Measurements from ENCODE around the gene UBE2C. TPM values are rescaled to one million over a fixed set of nuclear protein-coding genes. Genes with fewer than 3 reads are reported as not detected.

UBE2C gene
- total RNA-seq, 6 experiments from 2014 or later = 0.66 to 5.8 (median 3.7) TPM; not detected in 1

DNA sequence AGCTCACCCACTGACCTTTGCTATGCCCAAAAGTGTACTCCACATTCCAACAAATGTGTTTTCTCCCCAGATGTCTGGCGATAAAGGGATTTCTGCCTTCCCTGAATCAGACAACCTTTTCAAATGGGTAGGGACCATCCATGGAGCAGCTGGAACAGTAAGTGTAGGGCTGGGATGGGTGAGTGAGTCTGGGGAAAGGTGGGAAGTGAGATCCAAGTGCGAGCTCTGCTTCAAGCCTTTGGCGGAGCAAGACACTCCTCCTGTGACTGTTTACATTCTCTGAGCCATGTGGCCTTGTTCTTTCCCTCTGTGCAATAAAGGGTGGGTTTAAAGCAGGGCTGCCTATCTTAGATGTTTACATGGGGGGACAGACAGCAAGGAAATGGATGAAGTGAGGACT lies 1.9 kb downstream of the UBE2C start:
- WGBS (ENCODE audit: insufficient coverage, low coverage, low lambda C conversion rate, missing lambda C conversion rate) = 95% methylated on average over 3 of the region's 3 CpGs
- intact Hi-C loops (cut with DNase I) = loop anchor here in 1 of 2 donors (10.0 kb wide), 1 partner anchor 140 kb away; no protein-coding TSS in a partner anchor

DNA sequence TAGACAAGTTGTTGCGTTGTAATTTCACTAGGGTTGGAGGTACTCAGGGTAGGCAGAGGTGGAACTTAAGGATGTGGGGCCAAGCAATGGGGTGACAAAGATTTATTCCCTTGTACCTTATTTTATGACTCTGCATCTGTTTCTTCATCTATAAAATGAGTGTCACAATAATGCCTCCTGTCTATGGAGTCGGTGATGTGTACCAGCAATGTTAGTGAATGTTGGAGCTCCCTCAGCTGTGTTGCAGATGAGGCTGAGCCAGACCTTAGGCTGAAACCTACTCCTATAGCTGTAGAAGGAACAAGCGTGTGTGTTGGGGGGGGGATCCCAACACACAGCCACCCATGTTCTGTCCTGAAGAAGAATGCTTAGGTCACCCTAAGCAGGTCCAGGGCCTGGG lies 4.5 kb downstream of the UBE2C start:
- 100% methylated on average over 2 of the region's 3 CpGs for WGBS (ENCODE audit: insufficient coverage, low coverage, low lambda C conversion rate, missing lambda C conversion rate)
- no peak for TF ChIP-seq POLR2A (IDR thresholded peaks at IDR 0.05)
- TF ChIP-seq, protein P1, sequence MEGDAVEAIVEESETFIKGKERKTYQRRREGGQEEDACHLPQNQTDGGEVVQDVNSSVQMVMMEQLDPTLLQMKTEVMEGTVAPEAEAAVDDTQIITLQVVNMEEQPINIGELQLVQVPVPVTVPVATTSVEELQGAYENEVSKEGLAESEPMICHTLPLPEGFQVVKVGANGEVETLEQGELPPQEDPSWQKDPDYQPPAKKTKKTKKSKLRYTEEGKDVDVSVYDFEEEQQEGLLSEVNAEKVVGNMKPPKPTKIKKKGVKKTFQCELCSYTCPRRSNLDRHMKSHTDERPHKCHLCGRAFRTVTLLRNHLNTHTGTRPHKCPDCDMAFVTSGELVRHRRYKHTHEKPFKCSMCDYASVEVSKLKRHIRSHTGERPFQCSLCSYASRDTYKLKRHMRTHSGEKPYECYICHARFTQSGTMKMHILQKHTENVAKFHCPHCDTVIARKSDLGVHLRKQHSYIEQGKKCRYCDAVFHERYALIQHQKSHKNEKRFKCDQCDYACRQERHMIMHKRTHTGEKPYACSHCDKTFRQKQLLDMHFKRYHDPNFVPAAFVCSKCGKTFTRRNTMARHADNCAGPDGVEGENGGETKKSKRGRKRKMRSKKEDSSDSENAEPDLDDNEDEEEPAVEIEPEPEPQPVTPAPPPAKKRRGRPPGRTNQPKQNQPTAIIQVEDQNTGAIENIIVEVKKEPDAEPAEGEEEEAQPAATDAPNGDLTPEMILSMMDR (IDR thresholded peaks at IDR 0.05) = no peak
- Histone ChIP-seq H3K27me3 (peaks cover 0 to 3% of the 10 kb centered on the region in 2 donors), H3K4me3 (no peak overlapping the region), H3K9me3 (no peaks in the 10 kb centered on the region), H3K36me3 (no peaks in the 10 kb centered on the region), H3K4me1 (peaks cover 0 to 6% (median 0%) of the 10 kb centered on the region in 4 donors), H3K27ac (no peak overlapping the region)
- ATAC-seq (no peak), DNase-seq (no peak)
- intact Hi-C loops (cut with DNase I) = loop anchor here in 1 of 2 donors (10.0 kb wide), 1 partner anchor 138 kb away; no protein-coding TSS in a partner anchor

More for the DNA sequence above, 1.9 kb downstream of the UBE2C start:
- TF ChIP-seq, protein P1 (IDR thresholded peaks at IDR 0.05) = no peak
- no peak for TF ChIP-seq POLR2A (IDR thresholded peaks at IDR 0.05)
- DNase-seq (no peak), ATAC-seq (no peak)
- H3K36me3 ChIP-seq = peaks cover 0 to 19% (median 8%) of the 10 kb centered on the region in 4 donors
- no peak overlapping the region for H3K27ac ChIP-seq
- no peaks in the 10 kb centered on the region for H3K9me3 ChIP-seq
- H3K4me1 ChIP-seq = peaks cover 0 to 6% (median 0%) of the 10 kb centered on the region in 4 donors
- H3K27me3 ChIP-seq = no peaks in the 10 kb centered on the region
- no peak overlapping the region for H3K4me3 ChIP-seq

DNA sequence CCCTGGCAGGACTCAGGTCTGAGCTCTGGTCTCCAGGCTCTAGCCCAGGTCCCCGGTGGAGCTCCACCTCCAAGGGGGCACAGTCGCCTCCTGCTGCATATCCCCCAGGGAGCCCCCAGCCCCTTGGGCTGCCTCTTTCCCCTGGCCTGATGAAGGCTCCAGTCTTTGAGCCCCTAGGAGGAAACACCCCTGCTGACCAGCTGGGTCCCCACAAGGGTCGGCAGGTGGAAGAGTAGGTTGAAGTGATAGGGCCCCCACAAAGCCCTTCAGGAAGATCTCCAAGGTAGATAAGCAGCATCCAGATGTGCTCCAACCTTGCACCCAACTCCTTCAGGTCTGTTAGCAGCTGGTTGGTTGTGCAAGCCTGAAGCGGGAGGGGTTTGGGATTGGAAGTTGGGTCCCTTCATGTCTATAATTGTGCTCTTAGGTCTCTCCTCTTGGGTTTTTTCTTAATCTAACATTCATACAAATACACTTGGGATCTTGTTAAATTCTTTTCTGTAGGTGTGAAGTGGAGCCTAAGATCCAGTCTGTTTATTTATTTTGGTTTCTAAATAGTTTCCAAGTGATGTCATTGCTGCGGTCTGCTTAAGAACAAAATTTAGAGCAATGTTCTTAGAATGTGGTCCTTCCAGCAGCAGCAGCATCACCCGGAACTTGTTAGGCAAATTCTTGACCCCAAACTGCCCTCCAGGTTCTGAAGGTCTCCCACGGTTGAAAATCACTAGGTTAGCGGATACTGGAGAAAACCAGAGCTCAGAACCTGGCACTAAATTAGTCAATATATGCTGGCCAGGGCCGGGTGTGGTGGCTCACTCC lies 5.1 kb downstream of the UBE2C start:
- Histone ChIP-seq H3K9me3 (no peaks in the 10 kb centered on the region), H3K4me3 (no peak overlapping the region), H3K27ac (no peak overlapping the region), H3K36me3 (no peaks in the 10 kb centered on the region), H3K27me3 (peaks cover 0 to 8% of the 10 kb centered on the region in 2 donors), H3K4me1 (peaks cover 0 to 6% (median 0%) of the 10 kb centered on the region in 4 donors)
- 65% methylated on average over 6 of the region's 9 CpGs for WGBS (ENCODE audit: insufficient coverage, low coverage, low lambda C conversion rate, missing lambda C conversion rate)
- no peak for TF ChIP-seq POLR2A (IDR thresholded peaks at IDR 0.05)
- TF ChIP-seq, protein P1 (IDR thresholded peaks at IDR 0.05) = no peak
- ATAC-seq (no peak), DNase-seq (no peak)
- intact Hi-C loops (cut with DNase I) = loop anchor here in 1 of 2 donors (10.0 kb wide), 1 partner anchor 137 kb away; no protein-coding TSS in a partner anchor

DNA sequence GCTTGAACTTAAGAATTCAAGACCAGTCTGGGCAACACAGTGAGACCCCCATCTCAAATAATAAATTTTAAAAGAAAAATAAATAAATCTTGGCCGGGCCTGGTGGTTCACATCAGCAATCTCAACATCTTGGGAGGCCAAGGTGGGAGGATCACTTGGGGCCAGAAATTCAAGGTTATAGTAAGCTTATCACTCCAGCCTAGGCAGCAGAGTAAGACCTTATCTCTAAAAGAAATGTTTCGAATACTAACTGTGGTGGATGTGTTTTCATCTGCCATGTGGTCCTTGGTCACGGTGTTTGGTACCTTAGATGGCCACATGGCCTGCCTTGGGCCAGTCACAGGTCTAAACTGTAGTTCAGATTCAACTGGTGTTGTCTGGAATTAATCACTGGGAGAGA lies 5.8 kb downstream of the UBE2C start:
- TF ChIP-seq, protein P1 (IDR thresholded peaks at IDR 0.05) = no peak
- TF ChIP-seq POLR2A (IDR thresholded peaks at IDR 0.05) = no peak
- Histone ChIP-seq H3K27ac (no peak overlapping the region), H3K4me3 (no peak overlapping the region), H3K9me3 (no peaks in the 10 kb centered on the region), H3K36me3 (no peaks in the 10 kb centered on the region), H3K27me3 (peaks cover 0 to 12% of the 10 kb centered on the region in 2 donors), H3K4me1 (no peaks in the 10 kb centered on the region)
- WGBS (ENCODE audit: insufficient coverage, low coverage, low lambda C conversion rate, missing lambda C conversion rate) = 79% methylated on average over 3 of the region's 3 CpGs
- DNase-seq (no peak), ATAC-seq (no peak)
- intact Hi-C loops (cut with DNase I) = loop anchor here in 1 of 2 donors (10.0 kb wide), 1 partner anchor 137 kb away; no protein-coding TSS in a partner anchor

Data from right lobe of liver (tissue), 6 donors.